ENCODE measurements around the gene CCDC69. TPM values are rescaled to one million over a fixed set of nuclear protein-coding genes. Genes with fewer than 3 reads are reported as not detected.
A peak's percentile ranks its signal among the peaks of the same experiment; 100 is the strongest.

The CCDC69 gene
- total RNA-seq, 3 donors from 2014 or later, result 8.8 to 190 (median 23.4) TPM

- peak; percentile 93 for ATAC-seq
- TF ChIP-seq CTCF (IDR thresholded peaks at IDR 0.05), result no peak
- Histone ChIP-seq H3K4me3 (peak within 1 kb of the TSS; percentile 12), H3K4me1 (ENCODE audit: low read depth) (peaks cover 3% of the 10 kb centered on the region), H3K9me3 (no peaks in the 10 kb centered on the region), H3K36me3 (ENCODE audit: low read depth) (no peaks in the 10 kb centered on the region)
- DNase-seq, result peak; percentile 76 to 89 (median 80)
- intact Hi-C loops (cut with DNase I, micrococcal nuclease), result no loop called here
Measured at GRCh38 chr5:151157426-151158286, 66.2 kb downstream of the CCDC69 start, which contains the start of gene ANXA6. Gene ANXA6, minus strand, starts transcription at chr5:151157779. Its CDS starts 9,878 bp downstream, at chr5:151147901.

- Histone ChIP-seq H3K36me3 (ENCODE audit: low read depth) (no peaks in the 10 kb centered on the region), H3K4me3 (peak overlapping the region; percentile 12), H3K4me1 (ENCODE audit: low read depth) (peaks cover 4% of the 10 kb centered on the region), H3K9me3 (no peaks in the 10 kb centered on the region)
- intact Hi-C loops (cut with DNase I, micrococcal nuclease), result no loop called here
- DNase-seq, result peak in 2 of 3 donors; percentile 24 to 68
- ATAC-seq, result peak; percentile 31
- no peak for TF ChIP-seq CTCF (IDR thresholded peaks at IDR 0.05)
Measured at GRCh38 chr5:151156507-151157420, 67.1 kb downstream of the CCDC69 start.

GRCh38 chr5:151155775-151156506, 68.0 kb downstream of the CCDC69 start:
- DNase-seq, result peak in 2 of 3 donors; percentile 32 to 61
- no peaks in the 10 kb centered on the region for H3K36me3 ChIP-seq (ENCODE audit: low read depth)
- peak; percentile 26 for ATAC-seq
- H3K4me3 ChIP-seq, result no peak overlapping the region
- no peaks in the 10 kb centered on the region for H3K9me3 ChIP-seq
- intact Hi-C loops (cut with DNase I, micrococcal nuclease), result no loop called here
- no peak for TF ChIP-seq CTCF (IDR thresholded peaks at IDR 0.05)
- peaks cover 8% of the 10 kb centered on the region for H3K4me1 ChIP-seq (ENCODE audit: low read depth)

- peaks cover 15% of the 10 kb centered on the region for H3K4me1 ChIP-seq (ENCODE audit: low read depth)
- intact Hi-C loops (cut with DNase I, micrococcal nuclease), result no loop called here
- DNase-seq (peak in 2 of 3 donors; percentile 46 to 58), ATAC-seq (peak; percentile 58)
- TF ChIP-seq CTCF (IDR thresholded peaks at IDR 0.05), result no peak
- H3K36me3 ChIP-seq (ENCODE audit: low read depth), result no peaks in the 10 kb centered on the region
- no peaks in the 10 kb centered on the region for H3K9me3 ChIP-seq
- no peak overlapping the region for H3K4me3 ChIP-seq
Measured at GRCh38 chr5:151154931-151155774, 68.7 kb downstream of the CCDC69 start.

All from mucosa of descending colon (tissue), 3 donors.